Small intestine (tissue), 7 donors: ENCODE data around the gene ST3GAL2. TPM values are rescaled to one million over a fixed set of nuclear protein-coding genes. Genes with fewer than 3 reads are reported as not detected.
A peak's percentile ranks its signal among the peaks of the same experiment; 100 is the strongest.
"Not testable (repeated sequence)": the region's sequence is repeated elsewhere in the genome, so short reads cannot be mapped to it uniquely, and the experiment has no call there.

Experiments used
- DNase-seq, 2 donors: peaks; one replicate each; pipeline versions ENCODE4 v3.0.0 to v3.0.0-alpha.2; 2013
- FAIRE-seq: peaks from 2 replicates; lab custom pipeline; 2012; peaks lifted over from hg19 to GRCh38; lab: Jason Lieb, UNC
- H3K27ac ChIP-seq, 3 donors: one replicate each; pipeline ENCODE4 v1.5.1; 2013; ENCODE audit warnings: low read length in 2 of 3, mild to moderate bottlenecking in 2 of 3, control low read depth in 1 of 3, inconsistent platforms in 1 of 3, low read depth in 1 of 3, moderate library complexity in 1 of 3
- H3K27me3 ChIP-seq, 3 donors: one replicate each; pipeline ENCODE4 v1.6.1; 2013; ENCODE audit warnings: low read length in 3 of 3, inconsistent platforms in 1 of 3; ENCODE audit not compliant: control insufficient read depth in 3 of 3, insufficient read depth in 3 of 3
- H3K36me3 ChIP-seq, 3 donors: one replicate each; pipeline ENCODE4 v1.6.1; 2013; ENCODE audit warnings: low read length in 3 of 3, inconsistent platforms in 1 of 3, low read depth in 1 of 3, mild to moderate bottlenecking in 1 of 3, moderate library complexity in 1 of 3; ENCODE audit not compliant: control insufficient read depth in 3 of 3, insufficient read depth in 2 of 3
- H3K4me1 ChIP-seq, 3 donors: one replicate each; pipeline ENCODE4 v1.6.1; 2013; ENCODE audit warnings: low read length in 2 of 3, inconsistent platforms in 1 of 3, low read depth in 1 of 3, mild to moderate bottlenecking in 1 of 3, moderate library complexity in 1 of 3; ENCODE audit not compliant: control insufficient read depth in 3 of 3, insufficient read depth in 2 of 3
- H3K4me3 ChIP-seq, 3 donors: one replicate each; pipeline ENCODE4 v1.5.1; 2013; ENCODE audit warnings: low read length in 3 of 3, control low read depth in 1 of 3, inconsistent platforms in 1 of 3, low read depth in 1 of 3, mild to moderate bottlenecking in 1 of 3, moderate library complexity in 1 of 3
- H3K9me3 ChIP-seq, 2 donors: one replicate each; pipeline ENCODE4 v1.6.1; 2013; ENCODE audit warnings: low read depth in 1 of 2, low read length in 1 of 2; ENCODE audit not compliant: control insufficient read depth in 2 of 2, insufficient read depth in 1 of 2
- WGBS, 3 donors: extraction: QIAGEN DNeasy Blood & Tissue Kit; methylation state at CpG; one replicate each; pipeline ENCODE4 v1.1.7; 2013; 5-methylcytosine and 5-hydroxymethylcytosine counted together
- polyA plus RNA-seq, 4 donors: library from polyadenylated mRNA; stranded (reverse) in 3 of 4; unstranded in 1 of 4; fragments of 200-250 nt in 3 of 4; fragments of 120-200 nt in 1 of 4; gene quantifications; one replicate each; pipeline versions ENCODE4 v1.2.1 to v1.2.3, GENCODE V29; 2013
- donor health status: healthy with polysubstance abuse.
- donor health status: control.
- donor health status: control.
- donor health status: Bipolar disorder and iron deficiency.
- donor health status: healthy.

The ST3GAL2 gene
- polyA plus RNA-seq, 4 donors = 5.6 to 16.3 (median 8.4) TPM

- DNase-seq, H3K9me3 ChIP-seq, H3K4me1 ChIP-seq, H3K27ac ChIP-seq, H3K36me3 ChIP-seq, H3K4me3 ChIP-seq, H3K27me3 ChIP-seq, FAIRE-seq: not testable (repeated sequence)
- 79 to 94% (median 92%) methylated on average over 30 to 37 of the region's 37 CpGs for WGBS, 3 donors
Measured at GRCh38 chr16:70450142-70451003, 11.5 kb upstream of the ST3GAL2 start.

GRCh38 chr16:70448075-70448474 lies 9.2 kb upstream of the ST3GAL2 start:
- no peaks in the 10 kb centered on the region for H3K36me3 ChIP-seq
- FAIRE-seq (no peak), DNase-seq (no peak)
- 90 to 94% (median 92%) methylated on average over 6 of the region's 6 CpGs for WGBS, 3 donors
- peaks cover 0 to 15% (median 0%) of the 10 kb centered on the region in 3 donors for H3K4me1 ChIP-seq
- no peak overlapping the region for H3K27ac ChIP-seq
- H3K4me3 ChIP-seq = no peak overlapping the region
- H3K27me3 ChIP-seq = no peaks in the 10 kb centered on the region
- H3K9me3 ChIP-seq = peaks cover 0 to 5% of the 10 kb centered on the region in 2 donors

- whole genome bisulfite sequencing, 3 donors = 20 to 53% (median 49%) methylated on average over 4 of the region's 4 CpGs
- peak; percentile 87 to 92 for DNase-seq
- H3K27ac ChIP-seq = peak overlapping the region in 2 of 3 donors; percentile 50 to 67
- H3K27me3 ChIP-seq = no peaks in the 10 kb centered on the region
- no peak overlapping the region for H3K4me3 ChIP-seq
- no peaks in the 10 kb centered on the region for H3K36me3 ChIP-seq
- no peak for FAIRE-seq
- H3K4me1 ChIP-seq = peaks cover 0 to 27% (median 5%) of the 10 kb centered on the region in 3 donors
- H3K9me3 ChIP-seq = no peaks in the 10 kb centered on the region
Measured at GRCh38 chr16:70444249-70445063, 5.6 kb upstream of the ST3GAL2 start.

- H3K9me3 ChIP-seq = no peaks in the 10 kb centered on the region
- DNase-seq (no peak), FAIRE-seq (no peak)
- H3K4me3 ChIP-seq = no peak overlapping the region
- H3K27me3 ChIP-seq = no peaks in the 10 kb centered on the region
- 90 to 96% (median 94%) methylated on average over 7 of the region's 7 CpGs for WGBS, 3 donors
- peaks cover 0 to 28% (median 8%) of the 10 kb centered on the region in 3 donors for H3K4me1 ChIP-seq
- H3K36me3 ChIP-seq = no peaks in the 10 kb centered on the region
- no peak overlapping the region for H3K27ac ChIP-seq
Measured at GRCh38 chr16:70442344-70442743, 3.4 kb upstream of the ST3GAL2 start.

GRCh38 chr16:70441406-70441990 lies 2.6 kb upstream of the ST3GAL2 start:
- Histone ChIP-seq H3K4me1 (peaks cover 0 to 36% (median 13%) of the 10 kb centered on the region in 3 donors), H3K36me3 (peaks cover 0 to 3% (median 0%) of the 10 kb centered on the region in 3 donors), H3K27me3 (no peaks in the 10 kb centered on the region), H3K27ac (no peak overlapping the region), H3K9me3 (no peaks in the 10 kb centered on the region), H3K4me3 (no peak overlapping the region)
- DNase-seq = no peak
- FAIRE-seq = no peak
- 84 to 89% (median 87%) methylated on average over 8 of the region's 8 CpGs for WGBS, 3 donors

- no peak overlapping the region for H3K27ac ChIP-seq
- H3K36me3 ChIP-seq = peaks cover 0 to 4% (median 0%) of the 10 kb centered on the region in 3 donors
- H3K9me3 ChIP-seq = no peaks in the 10 kb centered on the region
- DNase-seq (no peak), FAIRE-seq (no peak)
- peaks cover 0 to 38% (median 15%) of the 10 kb centered on the region in 3 donors for H3K4me1 ChIP-seq
- H3K4me3 ChIP-seq = peak overlapping the region in 1 of 3 donors; percentile 68
- H3K27me3 ChIP-seq = no peaks in the 10 kb centered on the region
- WGBS, 3 donors = 66 to 78% (median 68%) methylated on average over 11 of the region's 11 CpGs
Measured at GRCh38 chr16:70440009-70440692, 1.3 kb upstream of the ST3GAL2 start.

- peak overlapping the region in 2 of 3 donors; percentile 43 to 46 for H3K27ac ChIP-seq
- peaks cover 0 to 43% (median 15%) of the 10 kb centered on the region in 3 donors for H3K4me1 ChIP-seq
- no peak for DNase-seq
Measured at GRCh38 chr16:70438585-70438968, 323 bp downstream of the ST3GAL2 start.

More at GRCh38 chr16:70438585-70438968, 323 bp downstream of the ST3GAL2 start:
- Histone ChIP-seq H3K9me3 (no peaks in the 10 kb centered on the region), H3K27me3 (no peaks in the 10 kb centered on the region), H3K4me3 (peak overlapping the region; percentile 70 to 84 (median 82)), H3K36me3 (peaks cover 0 to 20% (median 0%) of the 10 kb centered on the region in 3 donors)
- FAIRE-seq = no peak
- 0 to 2% (median 1%) methylated on average over 6 to 39 of the region's 39 CpGs for WGBS, 3 donors
